RWPE2 (cell line): ENCODE measurements around the gene KPTN.

Experiments used
- ATAC-seq: fragments of 200-7000 bp; cut with Tn5 transposase; 3 replicates; pipeline ENCODE4 v1.9.1; 2021; ENCODE audit warnings: low read depth
- DNase-seq: peaks from one replicate; pipeline ENCODE4 v3.0.0-alpha.2; 2020; ENCODE audit warnings: low spot score
- H3K27ac ChIP-seq: fragments of 450-650 bp; 2 replicates; pipeline ENCODE4 v1.5.1; 2017; ENCODE audit warnings: mild to moderate bottlenecking; ENCODE audit not compliant: poor library complexity, severe bottlenecking
- H3K27me3 ChIP-seq: fragments of 250-450 bp; sonication (Bioruptor Pico); 2 replicates; pipeline ENCODE4 v1.5.1; 2021; ENCODE audit warnings: mild to moderate bottlenecking, moderate library complexity; ENCODE audit not compliant: insufficient read depth, poor library complexity, severe bottlenecking
- H3K36me3 ChIP-seq: fragments of 250-450 bp; sonication (Bioruptor Pico); 2 replicates; pipeline ENCODE4 v1.5.1; 2020; ENCODE audit warnings: low read depth, mild to moderate bottlenecking, moderate library complexity
- H3K4me1 ChIP-seq: fragments of 250-450 bp; sonication (Bioruptor Pico); 2 replicates; pipeline ENCODE4 v1.5.1; 2021; ENCODE audit warnings: mild to moderate bottlenecking, moderate library complexity; ENCODE audit not compliant: insufficient read depth, poor library complexity, severe bottlenecking
- H3K4me3 ChIP-seq: fragments of 250-450 bp; sonication (Bioruptor Pico); 2 replicates; pipeline ENCODE4 v1.5.1; 2021; ENCODE audit warnings: mild to moderate bottlenecking, moderate library complexity; ENCODE audit not compliant: severe bottlenecking
- H3K9me3 ChIP-seq: fragments of 250-450 bp; sonication (Bioruptor Pico); 2 replicates; pipeline ENCODE4 v1.5.1; 2021; ENCODE audit warnings: mild to moderate bottlenecking, moderate library complexity; ENCODE audit not compliant: severe bottlenecking
- TF ChIP-seq, protein P1 (sequence below): fragments of 450-650 bp; IDR thresholded peaks from one replicate; pipeline ENCODE4 v1.5.1; 2017; ENCODE audit warnings: mild to moderate bottlenecking, moderate library complexity; ENCODE audit not compliant: poor library complexity, severe bottlenecking

KPTN gene

DNA sequence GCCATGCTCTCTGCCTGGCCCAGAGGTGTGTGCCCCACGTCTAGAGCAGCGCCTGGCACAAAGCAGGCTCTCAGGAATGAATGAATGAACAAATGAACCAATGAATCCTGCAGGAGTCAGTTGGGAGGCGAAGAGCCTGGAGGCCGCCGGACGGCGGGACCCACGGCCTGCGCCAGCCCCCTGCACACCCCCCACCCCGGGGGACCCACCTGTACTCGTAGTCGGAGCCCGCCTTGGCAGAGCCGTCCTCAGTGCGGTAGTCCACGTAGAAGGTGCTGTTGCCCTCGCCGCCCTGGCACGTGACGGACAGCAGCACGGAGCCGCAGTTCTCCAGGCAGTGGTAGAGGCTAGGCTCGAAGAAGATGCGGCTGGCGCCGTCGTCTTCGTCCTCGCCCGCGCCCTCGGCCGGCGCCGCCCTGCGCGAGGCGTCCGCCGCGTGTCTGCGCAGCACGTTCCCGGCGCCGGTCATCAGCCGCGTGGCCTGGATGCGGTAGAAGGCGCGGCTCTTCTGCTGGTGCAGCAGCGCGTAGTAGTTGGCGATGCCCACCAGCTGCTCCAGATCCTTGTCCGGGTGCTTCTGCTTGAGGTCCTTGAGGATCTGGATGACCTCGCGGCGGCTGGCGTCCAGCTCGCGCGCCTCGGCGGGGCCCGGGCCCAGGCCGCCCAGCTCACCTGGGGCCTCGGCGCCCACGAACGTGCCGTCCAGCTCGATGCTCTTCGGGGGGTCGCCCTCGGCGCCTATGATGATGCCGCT is 27.1 kb downstream of the KPTN start:
- no peak for DNase-seq

DNA sequence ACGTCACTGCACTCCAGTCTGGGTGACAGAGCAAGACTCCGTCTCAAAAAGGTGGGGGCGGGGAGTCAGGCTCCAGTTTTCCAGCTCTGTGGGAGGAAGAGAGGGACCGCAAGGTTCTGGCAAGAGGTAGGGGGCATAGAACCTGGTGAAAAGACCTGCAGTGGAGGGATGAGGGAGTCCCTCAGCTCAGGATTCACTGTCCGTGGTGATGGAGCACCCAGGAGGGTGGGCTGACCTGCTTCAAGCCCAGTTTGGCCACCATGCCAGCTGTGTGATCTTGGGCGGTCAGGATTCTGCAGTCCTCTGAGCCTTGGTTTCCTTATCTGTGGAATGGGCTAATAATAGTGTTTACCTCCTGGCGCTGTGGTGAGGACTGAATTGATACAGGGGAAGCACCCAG is 33.5 kb downstream of the KPTN start:
- H3K4me3 ChIP-seq: no peak overlapping the region
- peaks cover 1% of the 10 kb centered on the region for H3K9me3 ChIP-seq
- H3K4me1 ChIP-seq: peaks cover 3% of the 10 kb centered on the region
- H3K36me3 ChIP-seq: no peaks in the 10 kb centered on the region
- no peak overlapping the region for H3K27ac ChIP-seq
- H3K27me3 ChIP-seq: peaks cover 21% of the 10 kb centered on the region
- TF ChIP-seq, protein P1, sequence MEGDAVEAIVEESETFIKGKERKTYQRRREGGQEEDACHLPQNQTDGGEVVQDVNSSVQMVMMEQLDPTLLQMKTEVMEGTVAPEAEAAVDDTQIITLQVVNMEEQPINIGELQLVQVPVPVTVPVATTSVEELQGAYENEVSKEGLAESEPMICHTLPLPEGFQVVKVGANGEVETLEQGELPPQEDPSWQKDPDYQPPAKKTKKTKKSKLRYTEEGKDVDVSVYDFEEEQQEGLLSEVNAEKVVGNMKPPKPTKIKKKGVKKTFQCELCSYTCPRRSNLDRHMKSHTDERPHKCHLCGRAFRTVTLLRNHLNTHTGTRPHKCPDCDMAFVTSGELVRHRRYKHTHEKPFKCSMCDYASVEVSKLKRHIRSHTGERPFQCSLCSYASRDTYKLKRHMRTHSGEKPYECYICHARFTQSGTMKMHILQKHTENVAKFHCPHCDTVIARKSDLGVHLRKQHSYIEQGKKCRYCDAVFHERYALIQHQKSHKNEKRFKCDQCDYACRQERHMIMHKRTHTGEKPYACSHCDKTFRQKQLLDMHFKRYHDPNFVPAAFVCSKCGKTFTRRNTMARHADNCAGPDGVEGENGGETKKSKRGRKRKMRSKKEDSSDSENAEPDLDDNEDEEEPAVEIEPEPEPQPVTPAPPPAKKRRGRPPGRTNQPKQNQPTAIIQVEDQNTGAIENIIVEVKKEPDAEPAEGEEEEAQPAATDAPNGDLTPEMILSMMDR: no peak
- no peak for DNase-seq
- ATAC-seq: no peak

More for the DNA sequence above, 27.1 kb downstream of the KPTN start:
- Histone ChIP-seq H3K9me3 (peaks cover 13% of the 10 kb centered on the region), H3K27ac (no peak overlapping the region), H3K4me3 (no peak overlapping the region), H3K4me1 (no peaks in the 10 kb centered on the region), H3K36me3 (no peaks in the 10 kb centered on the region), H3K27me3 (peaks cover 42% of the 10 kb centered on the region)
- ATAC-seq: no peak; the same call in 2 of the 3 replicates
- TF ChIP-seq, protein P1: no peak

DNA sequence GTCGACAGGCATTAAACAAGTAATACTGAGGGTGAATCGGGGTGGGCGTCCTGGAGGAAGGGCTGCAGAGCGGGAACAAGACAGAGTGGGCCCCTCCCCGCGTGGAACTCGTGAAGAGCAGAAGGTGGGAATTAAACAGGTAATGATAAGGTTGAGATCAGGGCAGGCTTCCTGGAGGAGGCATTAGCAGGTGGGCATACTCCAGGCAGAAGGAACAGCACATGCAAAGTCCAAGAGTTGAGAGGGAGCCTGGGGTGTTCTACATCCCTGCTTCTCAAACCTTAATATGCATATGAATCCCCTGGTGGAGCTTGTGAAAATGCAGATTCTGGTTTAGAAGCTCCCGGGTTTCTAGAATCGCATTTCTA is 35.7 kb downstream of the KPTN start:
- H3K4me1 ChIP-seq: peaks cover 3% of the 10 kb centered on the region

DNA sequence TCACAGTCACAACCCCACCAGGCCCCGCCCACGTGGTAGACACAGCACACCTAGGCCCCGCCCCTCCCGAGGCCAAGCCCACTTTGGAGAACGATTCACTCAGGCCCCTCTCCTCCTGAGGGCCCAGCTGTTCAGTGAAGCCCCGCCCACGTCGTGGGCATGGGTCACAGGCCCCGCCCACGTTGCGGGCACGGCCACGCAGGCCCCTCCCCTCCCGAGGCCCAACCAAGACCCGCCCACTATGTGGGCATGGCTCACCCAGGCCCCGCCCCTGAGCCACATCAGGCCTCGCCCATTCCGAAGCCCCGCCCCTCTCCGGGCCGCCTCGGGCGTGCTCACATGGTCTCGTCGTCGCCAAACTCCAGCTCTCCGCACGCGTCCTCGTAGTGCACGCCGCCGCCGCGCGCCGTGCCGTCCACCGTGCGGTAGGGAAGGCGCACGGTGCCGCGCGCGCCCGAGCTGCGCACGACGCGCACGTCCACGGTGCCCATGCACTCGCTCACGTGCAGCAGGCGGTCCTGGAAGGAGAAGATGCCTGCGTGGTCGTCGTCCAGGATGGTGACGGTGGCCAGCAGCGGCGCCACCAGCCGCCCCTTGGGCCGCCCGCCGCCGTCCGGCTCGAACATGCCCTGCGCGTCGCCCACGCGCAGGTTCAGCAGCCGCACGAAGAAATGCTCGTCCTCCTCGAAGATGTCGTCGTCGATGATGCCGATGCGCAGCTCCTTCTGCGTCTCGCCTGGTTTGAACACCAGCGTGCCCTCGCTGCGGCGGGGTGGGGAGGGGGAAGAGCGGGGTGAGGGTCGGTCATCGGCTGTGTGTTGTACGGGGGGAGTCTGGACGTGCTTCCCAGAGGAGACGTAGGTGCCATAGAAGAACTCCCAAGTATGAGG is 36.3 kb downstream of the KPTN start:
- ATAC-seq: peak; percentile 80
- Histone ChIP-seq H3K4me3 (peak overlapping the region; percentile 32), H3K27ac (peak overlapping the region; percentile 34), H3K27me3 (peaks cover 23% of the 10 kb centered on the region), H3K36me3 (no peaks in the 10 kb centered on the region), H3K4me1 (peaks cover 3% of the 10 kb centered on the region), H3K9me3 (no peaks in the 10 kb centered on the region)
- DNase-seq: peak; percentile 97
- TF ChIP-seq, protein P1: no peak

More for the DNA sequence above, 35.7 kb downstream of the KPTN start:
- TF ChIP-seq, protein P1: no peak
- H3K27me3 ChIP-seq: peaks cover 23% of the 10 kb centered on the region
- no peak overlapping the region for H3K4me3 ChIP-seq
- no peaks in the 10 kb centered on the region for H3K9me3 ChIP-seq
- H3K27ac ChIP-seq: no peak overlapping the region
- ATAC-seq (no peak), DNase-seq (no peak)
- no peaks in the 10 kb centered on the region for H3K36me3 ChIP-seq
